SJCRH30 (cell line): ENCODE measurements around the gene TLR10. TPM values are rescaled to one million over a fixed set of nuclear protein-coding genes. Genes with fewer than 3 reads are reported as not detected.
A peak's percentile ranks its signal among the peaks of the same experiment; 100 is the strongest.

ENCODE experiments used
- DNase-seq, 2 experiments: peaks; one replicate each; pipeline ENCODE4 v3.0.0-alpha.2; 2015 to 2020
- H3K27ac ChIP-seq: fragments of 250-450 bp; sonication (Bioruptor Pico); 2 replicates; pipeline ENCODE4 v1.5.1; 2020; ENCODE audit warnings: mild to moderate bottlenecking, moderate library complexity
- H3K27me3 ChIP-seq: fragments of 250-450 bp; sonication (Bioruptor Pico); 2 replicates; pipeline ENCODE4 v1.5.1; 2020; ENCODE audit warnings: mild to moderate bottlenecking, moderate library complexity
- H3K36me3 ChIP-seq: fragments of 250-450 bp; sonication (Bioruptor Pico); 2 replicates; pipeline ENCODE4 v1.5.1; 2020; ENCODE audit warnings: mild to moderate bottlenecking, moderate library complexity
- H3K4me1 ChIP-seq: fragments of 250-450 bp; sonication (Bioruptor Pico); 2 replicates; pipeline ENCODE4 v1.5.1; 2020; ENCODE audit warnings: mild to moderate bottlenecking, moderate library complexity
- H3K4me3 ChIP-seq: fragments of 250-450 bp; sonication (Bioruptor Pico); 2 replicates; pipeline ENCODE4 v1.5.1; 2020; ENCODE audit warnings: mild to moderate bottlenecking, moderate library complexity
- H3K9me3 ChIP-seq: fragments of 250-450 bp; sonication (Bioruptor Pico); replicated peaks from 2 replicates; pipeline ENCODE4 v1.5.1; 2020; ENCODE audit warnings: mild to moderate bottlenecking, moderate library complexity
- total RNA-seq: library from RNA; depleted of rRNA; stranded (reverse); fragments of >200 nt; shearing (Covaris generic); gene quantifications from 2 replicates; pipeline ENCODE4 v1.2.3, GENCODE V29; 2014

The TLR10 gene
- total RNA-seq, 1 experiment from 2014 or later, result not detected

DNA sequence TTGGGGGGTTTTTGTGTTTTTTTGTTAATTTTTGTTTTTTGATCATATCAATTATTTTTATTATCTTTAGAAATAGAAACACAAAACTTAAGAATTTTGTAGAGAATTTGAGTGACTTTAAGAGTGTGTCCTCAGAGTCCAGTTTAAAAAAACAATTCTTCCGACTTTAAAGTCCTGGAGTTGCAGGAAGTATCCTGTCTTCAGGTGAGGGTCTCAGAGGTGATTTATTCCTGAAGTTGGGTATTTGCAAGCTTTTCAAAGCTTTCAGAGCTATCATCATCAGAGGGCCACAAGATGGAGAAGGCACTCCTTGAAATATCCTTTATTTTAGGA, 23.0 kb downstream of the TLR10 start:
- Histone ChIP-seq H3K4me1 (no peaks in the 10 kb centered on the region), H3K9me3 (no peaks in the 10 kb centered on the region), H3K4me3 (no peak overlapping the region), H3K27ac (no peak overlapping the region), H3K36me3 (no peaks in the 10 kb centered on the region), H3K27me3 (no peaks in the 10 kb centered on the region)
- no peak for DNase-seq

DNA sequence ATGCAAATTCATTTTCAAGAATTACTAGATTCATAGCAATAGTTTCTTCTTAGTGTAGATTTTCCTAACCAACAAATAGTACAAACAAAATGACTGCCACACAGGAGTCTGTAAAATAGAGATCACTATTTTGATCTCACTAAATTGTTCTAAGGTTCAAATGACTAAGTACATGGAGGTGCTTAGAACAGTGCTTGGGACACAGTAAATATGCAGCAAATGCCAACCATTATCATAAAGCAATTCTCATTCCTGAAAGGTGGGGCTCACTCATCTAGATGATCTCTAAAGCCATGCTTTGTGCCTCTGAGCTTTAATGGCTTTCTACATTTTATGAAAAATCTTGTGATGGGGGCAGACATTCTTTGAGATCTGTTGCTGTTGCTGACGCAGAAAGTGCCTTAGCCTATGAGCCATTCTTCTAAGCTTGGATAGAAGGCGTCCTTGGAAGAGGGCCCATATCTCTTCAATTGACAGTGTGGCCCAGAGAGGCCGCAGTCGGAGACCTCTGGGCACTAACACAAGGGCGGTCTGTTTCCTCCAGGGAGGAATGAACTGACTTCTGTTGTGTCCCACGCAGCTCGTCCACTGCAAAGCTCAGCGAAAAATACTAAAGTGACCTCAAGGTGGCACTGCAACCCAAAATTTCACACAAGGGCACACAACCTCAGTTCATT, 23.5 kb downstream of the TLR10 start:
- Histone ChIP-seq H3K4me1 (no peaks in the 10 kb centered on the region), H3K36me3 (no peaks in the 10 kb centered on the region), H3K9me3 (no peaks in the 10 kb centered on the region), H3K4me3 (no peak overlapping the region), H3K27me3 (no peaks in the 10 kb centered on the region), H3K27ac (no peak overlapping the region)
- peak; percentile 62 to 87 for DNase-seq

DNA sequence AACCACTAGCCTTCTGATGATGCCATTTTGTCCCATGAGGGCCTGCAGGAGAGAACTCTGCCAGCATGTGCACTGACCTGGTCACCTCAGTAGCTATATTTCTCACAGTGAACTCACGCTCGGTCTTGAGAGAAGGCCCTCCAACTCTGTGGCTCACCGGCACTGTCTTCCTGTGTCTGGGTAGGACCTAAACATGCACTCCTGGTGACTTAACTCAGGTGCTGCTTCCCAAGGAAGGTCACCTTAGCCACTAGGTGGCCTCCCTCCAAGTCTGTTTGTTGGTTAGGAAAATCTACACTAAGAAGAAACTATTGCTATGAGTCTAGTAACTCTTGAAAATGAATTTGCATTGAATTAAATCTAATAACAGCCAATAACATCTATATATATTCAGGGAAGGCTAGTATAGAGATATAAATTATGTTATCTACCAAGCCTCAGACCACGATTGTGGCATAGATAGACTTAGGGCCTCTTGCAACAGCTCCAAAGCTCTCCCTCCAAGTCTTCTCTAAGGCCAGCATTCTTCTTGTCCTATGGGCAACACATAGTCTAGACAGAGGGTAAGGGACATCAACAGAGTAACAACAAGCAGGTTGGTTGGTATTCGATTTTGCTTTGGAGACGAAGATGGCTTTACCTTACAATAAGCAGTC, 24.7 kb downstream of the TLR10 start:
- DNase-seq, result no peak
- Histone ChIP-seq H3K36me3 (no peaks in the 10 kb centered on the region), H3K27me3 (no peaks in the 10 kb centered on the region), H3K4me1 (0 out of 2 replicates have a peak, but pooled peaks cover 3% of the 10 kb centered on the region), H3K4me3 (no peak overlapping the region), H3K27ac (no peak overlapping the region), H3K9me3 (no peaks in the 10 kb centered on the region)

DNA sequence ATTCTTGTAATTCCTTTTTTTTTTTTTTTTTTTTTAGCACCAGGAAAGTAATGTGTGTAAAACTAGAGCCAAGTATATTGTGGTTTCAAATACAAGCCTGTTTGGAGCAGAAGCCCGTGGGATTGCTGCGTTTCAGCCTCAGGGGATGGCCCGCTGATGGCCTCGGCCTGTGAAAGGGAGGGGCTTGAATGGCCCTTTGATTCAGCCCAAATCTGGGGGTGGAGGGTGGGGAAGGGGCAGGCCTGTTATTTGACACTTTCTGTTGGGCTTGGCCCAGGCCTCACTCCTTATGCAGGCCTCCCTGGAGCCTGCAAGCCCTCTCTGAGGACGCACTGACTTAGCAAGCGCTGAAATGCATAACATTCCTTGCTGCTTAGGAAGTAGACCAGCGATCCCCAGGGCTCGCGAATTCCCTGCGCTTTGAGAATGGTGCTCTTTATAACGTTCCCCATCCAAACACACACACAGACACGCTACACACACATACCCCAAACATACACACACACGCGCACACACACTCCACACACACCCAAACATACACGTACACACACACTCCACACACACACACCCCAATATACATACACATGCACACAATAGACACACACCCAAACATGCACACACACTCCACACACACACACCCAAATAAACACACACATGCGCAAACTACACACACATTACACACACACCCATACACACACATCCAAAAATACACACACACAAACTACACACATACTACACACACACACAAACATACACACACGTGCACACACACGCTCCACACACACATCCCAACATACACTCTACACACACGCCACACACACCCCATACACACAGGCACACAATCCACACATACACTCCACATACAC, 29.6 kb downstream of the TLR10 start:
- peaks cover 11% of the 10 kb centered on the region for H3K4me1 ChIP-seq
- H3K9me3 ChIP-seq, result no peaks in the 10 kb centered on the region
- H3K36me3 ChIP-seq, result no peaks in the 10 kb centered on the region
- no peaks in the 10 kb centered on the region for H3K27me3 ChIP-seq
- peak overlapping the region; percentile 37 for H3K27ac ChIP-seq
- DNase-seq, result peak; percentile 98 to 99
- H3K4me3 ChIP-seq, result peak overlapping the region; percentile 45

DNA sequence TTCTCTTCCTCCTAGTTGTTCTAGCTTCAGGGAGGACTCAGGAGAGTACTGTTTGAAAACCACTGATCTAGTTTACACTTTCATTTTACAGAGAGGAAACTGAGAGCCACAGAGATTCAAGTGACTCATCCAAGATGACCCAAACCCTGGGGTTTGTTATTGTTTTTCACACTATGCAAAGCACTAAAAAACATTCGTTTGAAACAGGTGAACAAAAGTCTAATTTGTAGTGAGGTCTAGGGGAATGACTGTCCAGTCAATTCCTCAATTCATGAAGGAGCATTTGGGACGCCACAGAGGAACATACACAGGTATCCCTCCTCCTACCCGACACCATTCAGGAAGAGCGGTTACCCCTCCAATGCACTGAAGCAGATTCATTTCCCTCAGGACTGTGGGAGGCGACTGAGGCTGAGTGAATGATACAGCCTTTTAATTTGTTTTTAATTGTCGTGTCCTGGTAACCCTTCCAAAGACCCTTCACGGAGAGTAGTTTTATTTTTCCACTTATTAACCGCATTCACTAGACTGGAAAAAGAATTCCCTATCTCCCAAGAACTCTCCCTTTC, 30.3 kb downstream of the TLR10 start:
- H3K4me3 ChIP-seq, result peak overlapping the region; percentile 45
- H3K27ac ChIP-seq, result peak overlapping the region; percentile 37
- DNase-seq, result peak; percentile 43 to 73
- H3K27me3 ChIP-seq, result no peaks in the 10 kb centered on the region
- no peaks in the 10 kb centered on the region for H3K36me3 ChIP-seq
- H3K9me3 ChIP-seq, result no peaks in the 10 kb centered on the region; the same call in 1 of the 2 replicates
- peaks cover 11% of the 10 kb centered on the region for H3K4me1 ChIP-seq

DNA sequence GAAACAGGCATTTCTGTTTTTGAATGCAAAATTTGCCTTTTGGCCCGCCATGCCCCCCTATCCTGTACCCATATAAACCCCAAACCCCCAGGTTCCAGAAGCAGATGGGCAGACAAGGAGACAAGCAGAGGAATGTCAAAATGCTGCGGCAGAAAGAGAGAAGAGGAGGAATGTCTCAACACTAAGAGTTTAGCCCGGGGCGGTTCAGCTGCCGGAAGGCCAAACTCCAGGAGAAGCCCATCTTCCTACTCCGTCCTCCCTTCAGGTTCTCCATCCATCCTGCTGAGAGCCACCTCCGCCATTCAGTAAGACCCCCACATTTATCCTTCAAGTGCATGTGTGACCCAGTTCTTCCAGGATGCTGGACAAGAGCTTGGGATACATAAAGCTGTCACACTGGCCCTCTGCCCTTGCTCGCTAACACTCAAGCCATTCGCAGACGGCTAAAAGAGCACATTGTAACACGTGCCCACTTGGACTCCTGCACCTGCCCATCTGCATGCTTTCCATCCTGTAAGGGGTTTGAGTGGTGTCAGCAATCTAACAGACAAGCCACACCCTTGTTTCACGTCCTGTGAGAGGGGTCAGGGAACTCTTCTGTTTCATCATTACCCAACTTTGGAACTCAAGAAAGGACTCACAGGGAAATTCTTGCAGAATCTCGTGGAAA, 31.3 kb downstream of the TLR10 start:
- Histone ChIP-seq H3K36me3 (no peaks in the 10 kb centered on the region), H3K27me3 (no peaks in the 10 kb centered on the region), H3K4me1 (peaks cover 11% of the 10 kb centered on the region), H3K4me3 (no peak overlapping the region), H3K27ac (no peak overlapping the region), H3K9me3 (peaks cover under 1% of the 10 kb centered on the region; the same call in 1 of the 2 replicates)
- no peak for DNase-seq

DNA sequence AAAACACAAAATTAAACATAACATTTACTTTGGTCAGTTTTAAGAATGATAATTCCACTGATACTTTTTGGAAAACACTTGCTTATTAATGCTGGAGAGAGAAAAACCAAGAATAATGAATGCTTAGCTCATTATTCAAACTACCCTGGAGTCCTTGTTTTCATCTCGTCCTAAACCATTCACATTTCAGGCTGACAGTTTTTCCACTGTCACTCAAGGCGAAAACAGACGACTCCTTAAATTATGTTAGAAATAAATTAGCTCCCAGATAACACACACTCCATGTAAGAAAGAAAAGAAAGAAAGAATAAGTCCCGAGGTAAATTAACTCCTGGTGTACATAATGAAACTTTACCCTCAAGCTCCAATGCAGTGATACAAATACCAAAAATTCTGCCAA, 33.5 kb downstream of the TLR10 start:
- Histone ChIP-seq H3K4me1 (peaks cover 11% of the 10 kb centered on the region), H3K9me3 (peaks cover 4% of the 10 kb centered on the region; the same call in 1 of the 2 replicates), H3K27ac (no peak overlapping the region), H3K4me3 (no peak overlapping the region), H3K36me3 (no peaks in the 10 kb centered on the region), H3K27me3 (no peaks in the 10 kb centered on the region)
- DNase-seq, result no peak

DNA sequence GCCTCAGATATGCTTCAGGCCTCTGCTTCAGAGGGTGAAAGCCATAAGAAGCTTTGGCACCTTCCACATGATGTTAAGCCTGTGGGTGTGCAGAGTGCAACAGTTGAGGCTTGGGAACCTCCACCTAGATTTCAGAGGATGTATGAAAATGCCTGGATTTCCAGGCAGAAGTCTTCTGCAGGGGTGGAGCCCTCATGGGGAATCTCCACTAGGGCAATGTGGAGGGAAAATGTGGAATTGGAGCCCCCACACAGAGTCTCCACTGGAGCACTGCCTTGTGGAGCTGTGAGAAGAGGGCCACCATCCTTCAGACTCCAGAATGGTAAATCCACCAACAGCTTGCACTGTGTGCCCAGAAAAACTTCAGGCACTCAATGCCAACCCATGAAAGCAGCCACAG, 35.2 kb downstream of the TLR10 start:
- no peak overlapping the region for H3K27ac ChIP-seq
- H3K36me3 ChIP-seq, result no peaks in the 10 kb centered on the region
- no peak for DNase-seq
- H3K4me1 ChIP-seq, result peaks cover 18% of the 10 kb centered on the region
- H3K4me3 ChIP-seq, result no peak overlapping the region
- H3K9me3 ChIP-seq, result peaks cover 4% of the 10 kb centered on the region; the same call in 1 of the 2 replicates
- H3K27me3 ChIP-seq, result no peaks in the 10 kb centered on the region

DNA sequence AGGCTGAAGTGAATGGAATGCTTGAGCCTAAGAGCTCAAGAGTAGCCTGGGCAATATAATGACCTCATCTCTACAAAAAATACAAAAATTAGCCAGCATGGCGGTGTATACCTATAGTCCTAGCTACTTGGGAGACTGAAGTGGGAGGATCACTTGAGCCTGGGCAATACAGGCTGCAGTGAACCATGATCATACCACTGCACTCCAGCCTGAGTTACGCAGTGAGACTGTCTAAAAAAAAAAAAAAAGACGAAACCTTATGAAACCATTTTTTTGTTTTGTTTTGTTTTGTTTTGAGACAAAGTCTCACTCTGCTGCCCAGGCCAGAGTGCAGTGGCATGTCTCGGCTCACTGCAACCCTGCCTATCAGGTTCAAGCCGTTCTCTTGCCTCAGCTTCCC, 36.9 kb downstream of the TLR10 start:
- Histone ChIP-seq H3K36me3 (no peaks in the 10 kb centered on the region), H3K27ac (no peak overlapping the region), H3K4me1 (peaks cover 10% of the 10 kb centered on the region), H3K9me3 (peaks cover 4% of the 10 kb centered on the region; the same call in 1 of the 2 replicates), H3K4me3 (no peak overlapping the region), H3K27me3 (no peaks in the 10 kb centered on the region)
- no peak for DNase-seq

DNA sequence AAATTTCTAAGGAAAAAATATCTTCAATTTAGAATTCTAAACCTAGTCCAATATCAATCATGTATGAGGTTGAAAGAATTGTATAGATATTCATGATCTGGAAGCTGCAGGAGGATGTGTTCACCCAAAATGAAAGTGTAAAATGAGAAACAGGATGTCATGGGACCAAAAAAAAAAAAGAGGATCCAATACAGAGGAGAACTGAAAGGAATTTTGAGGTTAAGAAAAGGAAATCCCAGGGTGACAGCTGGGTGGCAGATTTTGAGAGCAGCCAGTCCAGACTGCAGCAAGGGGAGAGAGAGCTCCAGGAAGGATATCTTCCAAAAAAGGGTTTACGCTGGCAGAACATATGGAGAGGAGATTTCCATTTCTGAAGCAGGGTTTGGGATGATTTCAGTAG, 38.9 kb downstream of the TLR10 start:
- peak overlapping the region; percentile 43 for H3K4me3 ChIP-seq
- H3K4me1 ChIP-seq, result peaks cover 18% of the 10 kb centered on the region
- H3K27ac ChIP-seq, result peak overlapping the region; percentile 80
- peak; percentile 79 to 87 for DNase-seq
- no peaks in the 10 kb centered on the region for H3K36me3 ChIP-seq
- H3K9me3 ChIP-seq, result peaks cover 4% of the 10 kb centered on the region; the same call in 1 of the 2 replicates
- no peaks in the 10 kb centered on the region for H3K27me3 ChIP-seq

DNA sequence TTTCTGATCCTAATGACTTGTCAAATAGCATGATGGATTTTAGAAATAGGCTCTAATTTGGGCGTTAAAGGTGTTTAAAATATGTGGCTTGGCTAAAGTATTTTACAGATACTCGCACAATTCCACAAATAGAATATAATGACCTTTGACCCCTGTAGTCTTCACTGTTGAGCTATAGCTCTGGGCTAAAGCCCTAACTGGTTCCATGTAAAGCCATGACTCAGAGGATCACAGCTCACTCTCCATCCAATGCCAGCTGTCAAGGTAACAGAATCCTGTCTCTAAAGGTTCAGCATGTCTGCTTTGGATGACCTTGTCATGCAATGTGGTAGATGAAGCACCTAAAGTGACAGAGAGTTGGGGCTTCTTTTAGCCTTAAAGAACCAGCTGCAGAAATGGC, 42.5 kb downstream of the TLR10 start:
- H3K36me3 ChIP-seq, result no peaks in the 10 kb centered on the region
- no peaks in the 10 kb centered on the region for H3K9me3 ChIP-seq
- H3K27ac ChIP-seq, result no peak overlapping the region
- no peaks in the 10 kb centered on the region for H3K27me3 ChIP-seq
- DNase-seq, result peak in 1 of 2 experiments; percentile 53
- no peak overlapping the region for H3K4me3 ChIP-seq
- peaks cover 18% of the 10 kb centered on the region for H3K4me1 ChIP-seq

DNA sequence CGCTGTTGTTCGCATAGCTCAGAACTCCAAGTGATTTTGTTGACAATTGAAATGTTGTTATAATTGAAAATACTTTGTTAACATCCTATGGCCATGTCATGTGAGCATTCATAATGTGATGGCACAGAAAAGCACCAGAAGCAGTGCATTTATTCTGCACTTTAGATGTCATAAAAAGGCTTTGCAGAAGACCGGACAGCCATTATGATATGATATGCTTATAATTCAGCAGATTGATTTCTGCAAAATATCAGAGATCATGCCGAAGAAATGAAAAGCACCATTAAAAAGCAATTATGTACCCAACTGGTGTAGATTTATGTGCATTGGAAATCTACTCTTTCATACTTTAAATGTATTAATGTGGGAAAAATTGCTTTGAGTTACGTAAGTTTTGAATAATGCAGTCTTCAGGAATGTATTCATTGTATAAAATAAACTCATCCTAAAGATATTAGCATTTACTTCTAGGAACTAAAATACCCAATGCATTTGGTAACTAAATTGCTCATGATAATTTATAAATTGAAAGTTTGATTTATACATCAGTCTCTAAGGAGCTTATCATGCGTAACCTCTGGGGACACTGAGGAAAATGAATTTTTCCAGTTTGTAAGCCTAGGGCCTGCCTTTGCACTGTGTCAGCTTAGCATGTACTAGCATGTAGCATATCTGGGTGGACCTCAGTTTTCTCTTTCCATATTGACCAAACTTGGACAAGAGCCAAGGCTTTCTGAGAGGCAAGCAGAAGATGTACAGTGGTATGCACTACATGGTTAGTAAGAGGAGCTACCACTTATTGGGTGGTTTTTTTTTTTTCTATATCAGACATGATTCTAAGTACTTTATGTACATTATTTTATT, 43.6 kb downstream of the TLR10 start:
- Histone ChIP-seq H3K9me3 (no peaks in the 10 kb centered on the region), H3K36me3 (no peaks in the 10 kb centered on the region), H3K27me3 (no peaks in the 10 kb centered on the region), H3K27ac (no peak overlapping the region), H3K4me3 (no peak overlapping the region), H3K4me1 (peaks cover 17% of the 10 kb centered on the region)
- DNase-seq, result no peak

DNA sequence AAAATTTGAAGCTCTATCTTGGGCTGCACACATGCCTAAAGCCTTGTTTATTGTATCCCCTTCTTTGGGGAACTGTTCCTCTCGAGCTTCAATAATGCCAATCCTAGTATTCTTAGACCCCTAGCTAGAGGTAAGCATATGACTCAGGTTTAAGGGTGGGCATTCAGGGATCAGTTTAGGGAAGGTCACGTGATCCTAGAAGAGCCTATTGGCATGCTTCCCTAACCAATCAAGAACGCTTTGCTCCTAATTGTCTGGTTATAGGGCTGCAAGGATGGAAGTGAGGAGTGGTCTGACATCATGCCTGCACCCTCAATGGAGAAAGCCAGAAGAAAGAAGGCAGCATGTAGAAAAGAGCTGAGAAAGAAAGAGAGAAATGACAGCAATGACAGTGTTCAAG, 46.9 kb downstream of the TLR10 start:
- DNase-seq, result no peak
- no peaks in the 10 kb centered on the region for H3K36me3 ChIP-seq
- no peak overlapping the region for H3K27ac ChIP-seq
- H3K4me3 ChIP-seq, result no peak overlapping the region
- peaks cover 8% of the 10 kb centered on the region; the same call in 1 of the 2 replicates for H3K4me1 ChIP-seq
- H3K27me3 ChIP-seq, result no peaks in the 10 kb centered on the region
- H3K9me3 ChIP-seq, result no peaks in the 10 kb centered on the region
